ENCODE data around the gene OCA2.

- TF ChIP-seq YY1 (IDR thresholded peaks at IDR 0.05; ENCODE audit: insufficient read depth, insufficient read length) = no peak
- TF ChIP-seq SUZ12 (IDR thresholded peaks at IDR 0.05; ENCODE audit: extremely low read depth, insufficient read depth, insufficient read length) = no peak
Measured at GRCh38 chr15:27792756-27793264, 306.3 kb downstream of the OCA2 start.

Data from NT2/D1 (cell line).